Thoracic aorta (tissue), 2 donors: Measurements from ENCODE around the gene SMTNL2. TPM values are rescaled to one million over a fixed set of nuclear protein-coding genes. Genes with fewer than 3 reads are reported as not detected.

Experiments used
- ATAC-seq: fragments of 150-250 bp; one replicate; pipeline ENCODE4 v1.8.0; 2017; ENCODE audit warnings: low read depth; ENCODE audit not compliant: insufficient number of reproducible peaks, low FRiP score
- DNase-seq: peaks from one replicate; pipeline ENCODE4 v3.0.0-alpha.2; 2020; ENCODE audit warnings: low spot score
- H3K27ac ChIP-seq, 2 donors: fragments of 200-600 bp; sonication (generic); 1 replicate in 1 of 2; 2 replicates in 1 of 2; pipeline ENCODE4 v1.5.1; 2016; ENCODE audit warnings: mild to moderate bottlenecking in 2 of 2, moderate library complexity in 2 of 2
- H3K27me3 ChIP-seq: fragments of 200-600 bp; sonication (generic); replicated peaks from 2 replicates; pipeline ENCODE4 v1.6.0; 2016; ENCODE audit warnings: mild to moderate bottlenecking; ENCODE audit not compliant: insufficient read depth
- H3K36me3 ChIP-seq: fragments of 200-600 bp; sonication (generic); one replicate; pipeline ENCODE4 v1.5.1; 2016
- H3K4me1 ChIP-seq, 2 donors: fragments of 200-600 bp; sonication (generic); 1 replicate in 1 of 2; 2 replicates in 1 of 2; pipeline versions ENCODE4 v1.5.1 to v1.6.0; 2016; ENCODE audit warnings: low read depth in 2 of 2, mild to moderate bottlenecking in 1 of 2; ENCODE audit not compliant: control insufficient read depth in 1 of 2
- H3K4me3 ChIP-seq: fragments of 200-600 bp; sonication (generic); 2 replicates; pipeline ENCODE4 v1.5.1; 2016; ENCODE audit warnings: mild to moderate bottlenecking
- H3K9me3 ChIP-seq: fragments of 200-600 bp; sonication (generic); 2 replicates; pipeline ENCODE4 v1.5.1; 2016
- total RNA-seq, 2 donors: library from RNA; depleted of rRNA; stranded (reverse); fragments of >200 nt; gene quantifications; one replicate each; pipeline versions ENCODE4 v1.1.0 to v1.2.3, GENCODE V29; 2016
- TF ChIP-seq, protein P1 (sequence below): fragments of 200-600 bp; sonication (generic); IDR thresholded peaks from one replicate; pipeline ENCODE4 v1.5.1; 2019; ENCODE audit warnings: antibody characterized with exemption

Gene SMTNL2
- total RNA-seq, 2 donors from 2014 or later, result 2.6 to 2.8 TPM

DNA sequence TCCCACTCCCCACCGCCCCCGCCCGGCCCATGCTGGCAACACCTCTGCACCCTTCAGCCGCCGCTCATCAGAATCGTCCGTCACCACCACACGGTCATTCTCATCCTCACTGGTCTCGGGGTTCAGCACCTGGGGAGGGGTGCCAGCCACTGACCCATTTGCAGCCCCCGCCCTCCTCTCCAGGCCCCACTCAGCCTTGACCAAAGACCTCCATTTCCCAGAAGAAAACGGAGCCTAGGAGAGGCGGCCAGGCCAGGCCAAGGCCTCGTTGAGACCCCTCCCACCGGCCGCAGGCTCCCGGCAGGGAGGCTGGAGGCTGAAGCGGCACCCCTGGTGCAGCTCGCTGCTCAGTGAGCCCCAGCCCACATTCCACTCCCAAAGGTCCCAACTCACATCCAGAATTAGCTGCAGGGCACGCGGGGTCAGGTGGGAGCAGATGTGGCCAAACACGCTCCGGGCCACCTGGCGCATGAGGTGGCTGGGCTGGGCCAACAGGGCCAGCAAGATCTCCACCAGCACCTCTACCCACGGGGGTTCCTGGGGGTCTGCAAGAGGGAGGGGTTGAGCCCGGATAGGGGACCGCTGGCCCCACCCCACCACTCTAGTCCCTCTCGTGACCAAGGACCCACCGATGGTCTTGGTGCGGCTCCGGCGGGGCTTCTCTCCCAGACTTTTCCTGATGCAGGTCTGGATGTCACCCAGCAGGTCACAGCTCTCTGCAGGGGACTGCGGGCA is 38.9 kb upstream of the SMTNL2 start:
- ATAC-seq, result no peak
- peaks cover 58% of the 10 kb centered on the region for H3K36me3 ChIP-seq
- H3K27ac ChIP-seq, result no peak overlapping the region
- no peaks in the 10 kb centered on the region for H3K9me3 ChIP-seq
- no peak for DNase-seq
- no peaks in the 10 kb centered on the region for H3K27me3 ChIP-seq
- no peaks in the 10 kb centered on the region for H3K4me1 ChIP-seq
- TF ChIP-seq, protein P1, sequence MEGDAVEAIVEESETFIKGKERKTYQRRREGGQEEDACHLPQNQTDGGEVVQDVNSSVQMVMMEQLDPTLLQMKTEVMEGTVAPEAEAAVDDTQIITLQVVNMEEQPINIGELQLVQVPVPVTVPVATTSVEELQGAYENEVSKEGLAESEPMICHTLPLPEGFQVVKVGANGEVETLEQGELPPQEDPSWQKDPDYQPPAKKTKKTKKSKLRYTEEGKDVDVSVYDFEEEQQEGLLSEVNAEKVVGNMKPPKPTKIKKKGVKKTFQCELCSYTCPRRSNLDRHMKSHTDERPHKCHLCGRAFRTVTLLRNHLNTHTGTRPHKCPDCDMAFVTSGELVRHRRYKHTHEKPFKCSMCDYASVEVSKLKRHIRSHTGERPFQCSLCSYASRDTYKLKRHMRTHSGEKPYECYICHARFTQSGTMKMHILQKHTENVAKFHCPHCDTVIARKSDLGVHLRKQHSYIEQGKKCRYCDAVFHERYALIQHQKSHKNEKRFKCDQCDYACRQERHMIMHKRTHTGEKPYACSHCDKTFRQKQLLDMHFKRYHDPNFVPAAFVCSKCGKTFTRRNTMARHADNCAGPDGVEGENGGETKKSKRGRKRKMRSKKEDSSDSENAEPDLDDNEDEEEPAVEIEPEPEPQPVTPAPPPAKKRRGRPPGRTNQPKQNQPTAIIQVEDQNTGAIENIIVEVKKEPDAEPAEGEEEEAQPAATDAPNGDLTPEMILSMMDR, result no peak
- H3K4me3 ChIP-seq, result no peak overlapping the region

DNA sequence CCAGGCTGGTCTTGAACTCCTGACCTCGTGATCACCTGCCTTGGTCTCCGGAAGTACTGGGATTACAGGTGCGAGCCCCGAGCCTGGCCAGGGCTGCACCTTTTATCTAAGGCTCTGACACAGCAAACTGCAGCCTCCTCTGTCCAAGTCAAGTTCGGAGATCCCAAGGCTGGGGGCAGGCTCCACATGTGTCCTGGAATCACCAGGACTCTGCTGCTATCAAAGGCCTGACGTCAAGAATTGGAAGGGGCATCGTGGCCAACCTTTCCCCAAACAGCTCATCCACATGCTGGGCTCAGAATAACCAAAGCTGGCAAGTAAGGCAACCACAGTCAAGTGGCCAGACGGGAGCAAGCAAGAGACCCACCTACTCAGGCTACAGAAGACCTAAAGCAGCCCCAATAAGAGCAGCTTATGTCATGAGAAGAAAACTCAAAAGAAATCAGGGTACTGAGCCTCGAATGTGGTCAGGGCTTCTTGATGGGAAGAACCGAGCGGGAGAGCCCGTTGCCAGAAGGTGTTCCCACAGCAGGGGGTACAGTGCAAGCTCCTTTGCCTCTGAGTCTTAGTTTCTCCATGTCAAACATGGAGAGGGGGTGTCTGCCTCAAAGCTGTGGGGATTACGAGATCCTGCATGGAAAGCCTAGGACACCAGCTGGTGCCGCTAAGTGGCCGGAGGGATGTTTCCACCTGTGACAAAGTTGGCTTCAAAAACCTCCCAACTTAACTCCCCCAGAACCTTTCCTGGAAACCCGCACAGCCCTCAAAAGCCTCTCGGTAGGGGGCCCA is 37.0 kb upstream of the SMTNL2 start:
- no peak overlapping the region for H3K27ac ChIP-seq
- no peaks in the 10 kb centered on the region for H3K4me1 ChIP-seq
- peaks cover 62% of the 10 kb centered on the region for H3K36me3 ChIP-seq
- no peaks in the 10 kb centered on the region for H3K27me3 ChIP-seq
- no peaks in the 10 kb centered on the region for H3K9me3 ChIP-seq
- DNase-seq, result no peak
- H3K4me3 ChIP-seq, result no peak overlapping the region
- ATAC-seq, result no peak
- TF ChIP-seq, protein P1, result no peak

DNA sequence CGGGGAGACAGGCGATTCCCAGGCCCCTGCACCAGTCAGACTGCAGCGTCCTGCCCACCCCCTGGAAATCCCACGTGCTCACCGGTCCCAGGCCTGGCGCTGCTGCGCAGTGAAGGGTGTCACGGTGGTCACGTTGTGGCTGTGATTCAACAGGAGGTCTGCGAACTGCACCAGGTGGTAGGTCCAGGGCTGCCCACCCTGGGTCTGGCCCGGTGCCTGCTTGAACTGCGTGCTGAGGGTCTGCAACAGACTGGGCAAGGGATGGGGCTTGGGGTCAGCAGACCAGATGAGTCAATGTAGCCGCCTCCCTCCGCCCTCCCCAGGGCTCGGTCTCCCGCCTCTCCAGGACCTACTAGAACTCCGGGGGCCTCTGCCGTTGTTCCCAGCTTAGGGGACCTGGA is 36.3 kb upstream of the SMTNL2 start:
- no peak overlapping the region for H3K4me3 ChIP-seq
- H3K9me3 ChIP-seq, result no peaks in the 10 kb centered on the region
- H3K27ac ChIP-seq, result no peak overlapping the region
- ATAC-seq (no peak), DNase-seq (no peak)
- H3K36me3 ChIP-seq, result peaks cover 56% of the 10 kb centered on the region
- TF ChIP-seq, protein P1, result no peak
- no peaks in the 10 kb centered on the region for H3K4me1 ChIP-seq
- H3K27me3 ChIP-seq, result no peaks in the 10 kb centered on the region

DNA sequence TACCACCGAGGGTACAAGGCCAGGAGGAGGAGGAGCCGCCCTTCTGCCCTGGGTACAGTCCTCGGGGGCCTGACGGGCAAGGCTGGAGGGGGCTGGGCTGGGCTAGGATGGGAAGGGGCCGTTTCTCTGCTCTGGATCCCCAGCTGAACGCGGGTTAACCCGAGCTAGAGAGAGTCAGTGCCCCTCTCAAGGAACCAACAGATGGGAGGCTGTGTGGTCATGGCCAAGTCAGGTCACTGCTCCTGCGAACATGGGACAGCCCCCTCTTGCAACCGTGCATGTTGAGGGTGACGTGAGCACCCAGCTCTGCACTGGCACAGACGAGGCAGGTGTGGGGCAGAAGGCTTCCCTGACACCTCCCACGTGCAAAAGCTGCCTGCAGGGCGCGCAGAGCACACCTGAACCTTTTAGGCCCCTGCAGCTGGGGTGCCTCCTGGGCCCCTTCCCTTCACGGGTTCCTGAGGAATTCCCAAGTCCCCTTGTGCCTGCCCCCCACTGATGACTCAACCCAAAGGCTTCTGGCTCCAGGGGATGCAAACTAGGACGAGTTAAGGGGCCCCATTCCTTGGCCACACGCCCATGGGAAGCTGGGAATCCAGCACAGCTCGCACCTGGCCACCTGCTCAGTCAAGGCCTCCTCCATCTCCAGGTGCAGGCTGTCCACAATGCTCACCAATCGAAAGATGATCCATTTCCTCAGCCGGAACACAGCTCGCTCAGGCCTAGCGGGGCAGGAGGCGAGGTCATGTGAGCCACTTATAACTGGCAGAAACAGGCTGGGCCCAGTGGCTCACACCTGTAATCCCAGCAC is 35.4 kb upstream of the SMTNL2 start:
- Histone ChIP-seq H3K4me1 (peaks cover 0 to 4% of the 10 kb centered on the region in 2 donors), H3K4me3 (no peak overlapping the region), H3K27ac (no peak overlapping the region), H3K9me3 (no peaks in the 10 kb centered on the region), H3K27me3 (no peaks in the 10 kb centered on the region), H3K36me3 (peaks cover 54% of the 10 kb centered on the region)
- TF ChIP-seq, protein P1, result no peak
- DNase-seq (no peak), ATAC-seq (no peak)
